WI38 (cell line): ENCODE results near the gene HSPB2.
"Not testable (repeated sequence)": the region's sequence is repeated elsewhere in the genome, so short reads cannot be mapped to it uniquely, and the experiment has no call there.

Experiments
- H3K4me3 ChIP-seq: 2 replicates; pipeline ENCODE4 v1.5.1; 2011; ENCODE audit warnings: low read depth, mild to moderate bottlenecking, control low read depth, low read length
- CTCF ChIP-seq: IDR thresholded peaks from 2 replicates; pipeline ENCODE4 v1.5.1; 2012; ENCODE audit warnings: low read depth, mild to moderate bottlenecking, control low read depth, low read length

HSPB2 gene

DNA sequence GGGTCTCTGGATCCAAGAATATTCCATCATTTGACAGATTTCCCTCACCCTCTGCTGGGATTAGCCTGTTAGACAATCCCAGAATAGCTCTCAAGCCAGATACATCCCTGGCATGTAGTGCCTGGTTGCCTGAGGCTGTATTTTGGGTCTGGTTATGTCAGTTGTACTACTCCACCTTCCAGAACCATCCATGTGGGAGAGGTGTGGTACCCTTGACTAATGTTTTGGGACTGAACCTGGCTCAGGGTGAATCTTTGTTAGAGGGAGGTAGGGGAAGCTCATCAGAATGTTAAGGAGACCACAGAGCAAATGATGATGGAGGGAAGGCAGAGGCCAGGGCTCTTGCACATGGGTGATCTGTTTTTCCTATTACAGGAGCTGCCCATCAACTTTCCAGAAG lies 11.4 kb downstream of the HSPB2 start:
- no peak for TF ChIP-seq CTCF
- no peak overlapping the region for H3K4me3 ChIP-seq

DNA sequence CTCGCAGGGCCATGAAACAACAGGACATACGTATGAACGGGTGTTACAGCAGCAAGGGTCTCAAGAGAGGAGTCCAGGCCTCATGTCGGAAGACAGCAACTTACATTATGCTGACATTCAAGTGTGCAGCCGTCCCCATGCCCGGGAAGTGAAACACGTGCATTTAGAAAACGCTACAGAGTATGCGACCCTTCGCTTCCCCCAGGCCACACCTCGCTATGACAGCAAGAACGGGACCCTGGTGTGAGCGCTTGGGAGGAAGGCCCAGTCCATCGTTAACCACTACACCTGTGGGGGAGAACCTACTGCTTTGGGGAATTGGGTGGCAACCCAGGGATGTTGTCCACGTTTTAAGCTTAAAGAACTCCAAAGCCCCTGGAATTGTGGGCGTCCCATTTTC lies 13.4 kb downstream of the HSPB2 start:
- no peak overlapping the region for H3K4me3 ChIP-seq
- no peak for TF ChIP-seq CTCF

GRCh38 chr11:111926505-111927391 lies 14.2 kb downstream of the HSPB2 start:
- no peak for TF ChIP-seq CTCF
- peak overlapping the region; percentile 58 for H3K4me3 ChIP-seq

- H3K4me3 ChIP-seq = no peak overlapping the region
- TF ChIP-seq CTCF = no peak
Measured at GRCh38 chr11:111930472-111930871, 17.9 kb downstream of the HSPB2 start.

DNA sequence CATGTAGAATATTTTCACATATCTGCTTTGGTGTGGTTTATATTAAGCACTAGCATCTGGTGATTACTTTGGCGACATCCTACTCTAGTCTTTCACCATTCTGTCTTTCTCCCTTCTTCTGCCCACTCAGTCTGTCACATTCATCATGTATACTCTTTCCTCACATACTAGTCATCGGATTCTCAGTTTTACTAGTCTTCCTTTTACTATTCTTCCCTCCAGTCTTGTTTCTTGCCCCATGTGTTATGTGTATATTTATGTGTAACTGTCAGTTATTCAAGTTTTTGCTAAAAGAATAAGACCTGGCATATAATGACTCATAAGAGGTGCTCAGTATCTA lies 20.0 kb downstream of the HSPB2 start:
- TF ChIP-seq CTCF = no peak
- no peak overlapping the region for H3K4me3 ChIP-seq

DNA sequence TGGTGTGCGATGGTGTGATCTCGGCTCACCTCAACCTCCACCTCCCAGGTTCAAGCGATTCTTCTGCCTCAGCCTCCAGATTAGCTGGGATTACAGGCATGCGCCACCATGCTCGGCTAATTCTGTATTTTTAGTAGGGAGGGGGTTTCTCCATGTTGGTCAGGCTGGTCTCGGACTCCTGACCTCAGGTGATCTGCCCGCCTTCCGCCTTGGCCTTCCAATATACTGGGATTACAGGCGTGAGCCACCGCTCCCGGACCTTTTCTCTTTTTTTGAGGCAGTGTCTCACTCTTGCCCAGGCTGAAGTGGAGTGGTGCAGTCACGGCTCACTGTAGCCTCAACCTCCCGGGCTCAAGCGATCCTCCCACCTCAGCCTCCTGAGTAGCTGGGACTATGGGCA lies 20.6 kb downstream of the HSPB2 start:
- H3K4me3 ChIP-seq = not testable (repeated sequence)

- no peak overlapping the region for H3K4me3 ChIP-seq
- no peak for TF ChIP-seq CTCF
Measured at GRCh38 chr11:111933872-111934271, 21.3 kb downstream of the HSPB2 start.

GRCh38 chr11:111934306-111934705 lies 21.8 kb downstream of the HSPB2 start:
- TF ChIP-seq CTCF = no peak
- no peak overlapping the region for H3K4me3 ChIP-seq
